Stomach (tissue), 9 donors: ENCODE results near the gene OR2B2. TPM values are rescaled to one million over a fixed set of nuclear protein-coding genes. Genes with fewer than 3 reads are reported as not detected.
A peak's percentile ranks its signal among the peaks of the same experiment; 100 is the strongest.

Experiments used
- DNase-seq, 2 donors: peaks; one replicate each; pipeline versions ENCODE4 v3.0.0 to v3.0.0-alpha.2; 2013 to 2019
- H3K27ac ChIP-seq, 5 donors: fragments of 200-600 bp in 4 of 5; sonication (generic) in 4 of 5; one replicate each; pipeline ENCODE4 v1.5.1; 2013 to 2019; ENCODE audit warnings: mild to moderate bottlenecking in 1 of 5, moderate library complexity in 1 of 5
- H3K27me3 ChIP-seq, 3 donors: fragments of 200-600 bp; sonication (generic); one replicate each; pipeline ENCODE4 v1.5.1; 2017 to 2019; ENCODE audit warnings: mixed run types in 1 of 3
- H3K36me3 ChIP-seq, 4 donors: fragments of 200-600 bp; sonication (generic); 1 replicate in 3 of 4; 2 replicates in 1 of 4; pipeline ENCODE4 v1.5.1; 2016 to 2019
- H3K4me1 ChIP-seq, 4 donors: fragments of 200-600 bp; sonication (generic); one replicate each; pipeline ENCODE4 v1.5.1; 2016 to 2019
- H3K4me3 ChIP-seq, 4 donors: fragments of 200-600 bp; sonication (generic) in 3 of 4; one replicate each; pipeline ENCODE4 v1.5.1; 2016 to 2019; ENCODE audit warnings: mild to moderate bottlenecking in 1 of 4
- H3K9me3 ChIP-seq, 4 donors: fragments of 200-600 bp; sonication (generic); one replicate each; pipeline ENCODE4 v1.5.1; 2016 to 2019
- CTCF ChIP-seq, 7 experiments: fragments of 450-650 bp in 4 of 7; fragments of 200-600 bp in 3 of 7; sonication (generic) in 3 of 7; IDR thresholded peaks; one replicate each; pipeline ENCODE4 v1.5.1; 2016 to 2019; ENCODE audit warnings: antibody characterized with exemption in 7 of 7, control low read depth in 2 of 7, mild to moderate bottlenecking in 1 of 7
- EP300 ChIP-seq: sonication (generic); formaldehyde crosslinking; IDR thresholded peaks from one replicate; pipeline ENCODE4 v1.6.1; 2017; ENCODE audit warnings: antibody characterized with exemption
- POLR2A ChIP-seq, 4 donors: fragments of 450-650 bp; IDR thresholded peaks; one replicate each; pipeline ENCODE4 v1.6.1; 2016; ENCODE audit warnings: antibody characterized with exemption in 4 of 4, control low read depth in 2 of 4, mild to moderate bottlenecking in 1 of 4, moderate library complexity in 1 of 4
- POLR2AphosphoS5 ChIP-seq, 3 donors: sonication (generic); formaldehyde crosslinking; IDR thresholded peaks; one replicate each; pipeline ENCODE4 v1.6.1; 2016; ENCODE audit warnings: antibody characterized with exemption in 3 of 3
- WGBS, 5 donors: extraction: QIAGEN DNeasy Blood & Tissue Kit in 3 of 5; methylation state at CpG; one replicate each; pipeline versions ENCODE4 v1.1.5 to v1.1.7; 2013 to 2018; 5-methylcytosine and 5-hydroxymethylcytosine counted together
- intact Hi-C: fragments of 100-400 bp; cut with DNase I; formaldehyde crosslinking; loops from one replicate; pipeline ENCODE4 v1.15.1; 2023; ENCODE audit warnings: low total_unique reads
- polyA plus RNA-seq, 3 donors: library from polyadenylated mRNA; stranded (reverse); fragments of 200-250 nt; gene quantifications; one replicate each; pipeline ENCODE4 v1.2.3, GENCODE V29; 2013
- total RNA-seq, 5 donors: library from RNA; depleted of rRNA; stranded (reverse); fragments of >200 nt; gene quantifications; one replicate each; pipeline versions ENCODE4 v1.1.0 to v1.2.3, GENCODE V29; 2014 to 2016
- donor health status: healthy with polysubstance abuse.
- donor health status: Bipolar disorder and iron deficiency.
- donor health status: healthy.

OR2B2 gene
- total and polyA plus RNA-seq, 8 donors, result not detected

GRCh38 chr6:27879837-27880236 lies 32.4 kb downstream of the OR2B2 start:
- no peak for TF ChIP-seq EP300
- no peak for TF ChIP-seq POLR2A (IDR thresholded peaks at IDR 0.05)
- no peak for TF ChIP-seq POLR2AphosphoS5 (IDR thresholded peaks at IDR 0.05)
- TF ChIP-seq CTCF (IDR thresholded peaks at IDR 0.05), result no peak
- Histone ChIP-seq H3K4me3 (no peak overlapping the region), H3K27ac (no peak overlapping the region), H3K27me3 (peaks cover 0 to 11% (median 0%) of the 10 kb centered on the region in 3 donors), H3K9me3 (no peaks in the 10 kb centered on the region), H3K4me1 (no peaks in the 10 kb centered on the region), H3K36me3 (no peaks in the 10 kb centered on the region)
- intact Hi-C loops, result no loop called here
- 79 to 83% (median 82%) methylated on average over 5 of the region's 5 CpGs for WGBS, 5 donors
- no peak for DNase-seq

DNA sequence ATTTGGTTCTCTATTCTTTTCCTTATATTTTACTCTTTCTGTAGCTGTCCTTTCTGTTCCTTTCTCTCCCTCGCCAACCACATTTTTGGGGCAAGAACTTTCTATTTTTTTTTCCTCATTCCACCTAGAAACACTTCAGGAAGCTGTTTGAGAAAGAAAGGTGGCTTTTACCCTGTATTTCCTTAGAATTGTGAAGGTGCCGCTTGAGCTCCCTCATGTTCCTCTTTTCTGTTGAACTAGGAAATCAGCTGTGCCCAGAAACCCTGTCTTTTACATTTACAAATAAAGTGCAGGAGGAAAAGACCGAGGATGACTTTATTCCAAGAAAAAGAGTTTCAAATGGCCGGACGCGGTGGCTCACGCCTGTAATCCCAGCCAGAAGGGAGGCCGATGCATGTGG lies 38.2 kb downstream of the OR2B2 start:
- peaks cover 0 to 51% (median 0%) of the 10 kb centered on the region in 3 donors for H3K27me3 ChIP-seq
- WGBS, 5 donors, result 80 to 88% (median 86%) methylated on average over 8 of the region's 8 CpGs
- H3K4me3 ChIP-seq, result peak overlapping the region in 1 of 4 donors; percentile 47
- H3K4me1 ChIP-seq, result peaks cover 6 to 32% (median 21%) of the 10 kb centered on the region in 4 donors
- no peaks in the 10 kb centered on the region for H3K9me3 ChIP-seq
- intact Hi-C loops, result no loop called here
- peak overlapping the region in 2 of 5 donors; percentile 88 to 94 for H3K27ac ChIP-seq
- no peak for TF ChIP-seq POLR2A (IDR thresholded peaks at IDR 0.05)
- no peak for TF ChIP-seq POLR2AphosphoS5 (IDR thresholded peaks at IDR 0.05)
- TF ChIP-seq EP300, result no peak
- no peak for TF ChIP-seq CTCF (IDR thresholded peaks at IDR 0.05)
- no peak for DNase-seq
- H3K36me3 ChIP-seq, result no peaks in the 10 kb centered on the region

DNA sequence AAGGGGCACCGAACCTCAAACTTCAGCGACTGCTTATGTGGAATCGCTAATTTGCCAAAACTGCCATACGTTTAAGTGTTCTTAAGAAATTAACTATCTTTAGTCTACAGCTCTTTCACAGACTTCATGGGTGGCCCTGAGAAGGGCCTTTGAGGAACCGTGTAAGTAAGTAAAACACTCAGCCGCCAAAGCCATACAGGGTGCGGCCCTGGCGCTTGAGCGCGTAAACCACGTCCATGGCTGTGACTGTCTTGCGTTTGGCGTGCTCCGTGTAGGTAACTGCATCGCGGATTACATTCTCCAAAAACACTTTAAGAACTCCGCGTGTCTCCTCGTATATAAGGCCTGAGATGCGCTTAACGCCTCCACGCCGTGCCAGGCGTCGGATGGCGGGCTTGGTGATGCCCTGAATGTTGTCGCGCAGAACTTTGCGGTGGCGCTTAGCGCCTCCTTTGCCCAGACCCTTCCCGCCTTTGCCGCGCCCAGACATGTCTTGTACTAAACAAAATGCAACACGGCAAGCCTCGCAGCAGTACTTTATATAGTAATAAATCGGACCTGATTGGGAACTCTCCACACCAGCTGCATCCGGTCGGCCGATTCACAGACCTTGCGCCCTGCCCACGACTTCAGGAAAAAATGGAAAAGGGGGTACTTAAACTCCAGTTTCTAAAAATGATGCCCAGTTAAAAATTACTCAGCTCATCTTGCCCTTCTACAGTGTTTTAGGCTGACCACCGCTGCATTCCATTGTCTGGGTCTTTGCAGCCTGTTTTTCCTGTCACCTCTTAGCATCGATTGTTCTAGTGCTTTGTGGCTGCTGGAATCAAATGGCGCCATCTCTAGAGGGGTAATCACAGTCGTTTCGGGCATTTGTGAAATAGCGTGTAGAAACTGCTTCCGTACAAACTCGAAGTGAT lies 38.9 kb downstream of the OR2B2 start:
- no peaks in the 10 kb centered on the region for H3K36me3 ChIP-seq
- WGBS, 5 donors, result 1 to 4% (median 3%) methylated on average over 33 to 50 of the region's 50 CpGs
- peak overlapping the region; percentile 79 to 94 (median 86) for H3K27ac ChIP-seq
- peak; percentile 68 to 93 for DNase-seq
- peaks cover 6 to 32% (median 21%) of the 10 kb centered on the region in 4 donors for H3K4me1 ChIP-seq
- intact Hi-C loops, result no loop called here
- H3K27me3 ChIP-seq, result peaks cover 0 to 59% (median 0%) of the 10 kb centered on the region in 3 donors
- no peak for TF ChIP-seq CTCF (IDR thresholded peaks at IDR 0.05)
- TF ChIP-seq POLR2AphosphoS5 (IDR thresholded peaks at IDR 0.05), result peak in 2 of 3 donors; percentile 90 to 92
- H3K4me3 ChIP-seq, result peak overlapping the region; percentile 45 to 59 (median 51)
- H3K9me3 ChIP-seq, result no peaks in the 10 kb centered on the region

DNA sequence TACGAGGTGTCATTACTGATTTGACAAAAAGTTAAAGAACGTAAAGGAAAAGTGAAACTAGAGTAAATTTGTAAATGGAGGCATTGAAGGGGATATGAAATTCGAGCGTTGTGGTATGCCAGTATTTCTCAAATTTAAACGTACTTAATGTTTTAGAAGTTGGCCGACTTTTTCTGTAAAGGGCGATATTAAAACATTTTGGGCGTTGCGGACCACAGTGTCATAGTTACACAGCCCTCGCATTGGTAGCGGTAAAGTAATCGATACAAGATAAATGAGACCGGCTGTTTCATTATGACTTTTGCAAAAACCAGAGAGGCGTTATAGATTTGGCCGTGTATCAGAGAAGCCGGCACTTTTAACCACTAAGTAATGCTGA lies 39.6 kb downstream of the OR2B2 start:
- peaks cover 6 to 35% (median 24%) of the 10 kb centered on the region in 4 donors for H3K4me1 ChIP-seq
- intact Hi-C loops, result no loop called here
- H3K36me3 ChIP-seq, result no peaks in the 10 kb centered on the region
- H3K9me3 ChIP-seq, result no peaks in the 10 kb centered on the region
- H3K4me3 ChIP-seq, result peak overlapping the region; percentile 45 to 59 (median 51)
- peak overlapping the region; percentile 79 to 94 (median 86) for H3K27ac ChIP-seq
- no peak for DNase-seq
- WGBS, 5 donors, result 0 to 1% (median 1%) methylated on average over 16 of the region's 16 CpGs
- TF ChIP-seq POLR2A (IDR thresholded peaks at IDR 0.05) (no peak), POLR2AphosphoS5 (IDR thresholded peaks at IDR 0.05) (no peak), EP300 (no peak), CTCF (IDR thresholded peaks at IDR 0.05) (no peak)
- peaks cover 0 to 65% (median 0%) of the 10 kb centered on the region in 3 donors for H3K27me3 ChIP-seq
